BE2C (cell line): ENCODE measurements around the gene UBE2E1.

Experiments used
- DNase-seq: peaks from one replicate; pipeline ENCODE4 v3.0.0-alpha.2; 2020
- H3K27me3 ChIP-seq: fragments of 250-450 bp; sonication (Bioruptor Pico); 2 replicates; pipeline ENCODE4 v1.5.1; 2020; ENCODE audit warnings: mild to moderate bottlenecking
- H3K36me3 ChIP-seq: fragments of 250-450 bp; sonication (Bioruptor Pico); 2 replicates; pipeline ENCODE4 v1.5.1; 2020; ENCODE audit warnings: mild to moderate bottlenecking
- H3K4me1 ChIP-seq: fragments of 250-450 bp; sonication (Bioruptor Pico); 2 replicates; pipeline ENCODE4 v1.5.1; 2020
- H3K4me3 ChIP-seq: 2 replicates; pipeline ENCODE4 v1.5.1; 2011; ENCODE audit warnings: low read depth, low read length
- H3K9me3 ChIP-seq: fragments of 250-450 bp; sonication (Bioruptor Pico); 2 replicates; pipeline ENCODE4 v1.5.1; 2020
- TF ChIP-seq, protein P1 (sequence below): IDR thresholded peaks from 2 replicates; pipeline ENCODE4 v1.5.1; 2012; ENCODE audit warnings: mild to moderate bottlenecking, low read depth, low read length

The UBE2E1 gene

DNA sequence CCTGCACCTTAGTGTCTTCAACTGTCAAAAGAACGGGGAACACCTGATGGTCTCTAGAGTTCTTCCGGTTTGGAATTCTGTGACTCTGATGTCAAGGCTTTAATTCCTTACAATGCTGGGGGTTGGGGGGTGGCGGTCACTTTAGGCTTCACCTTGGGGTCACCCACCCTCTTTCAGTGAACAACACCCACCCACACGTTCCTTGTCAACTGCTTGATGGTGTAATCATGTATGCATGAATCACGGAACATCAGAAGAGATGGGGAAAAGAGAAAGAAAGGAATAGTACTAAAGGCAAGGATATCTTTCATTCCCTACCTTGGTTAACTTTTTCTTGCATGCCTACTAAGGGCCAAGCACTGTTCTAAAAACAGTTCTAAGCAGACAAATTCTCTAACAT, 7.3 kb upstream of the UBE2E1 start:
- DNase-seq = no peak
- no peaks in the 10 kb centered on the region for H3K4me1 ChIP-seq
- H3K9me3 ChIP-seq = no peaks in the 10 kb centered on the region
- no peaks in the 10 kb centered on the region for H3K36me3 ChIP-seq
- TF ChIP-seq, protein P1, sequence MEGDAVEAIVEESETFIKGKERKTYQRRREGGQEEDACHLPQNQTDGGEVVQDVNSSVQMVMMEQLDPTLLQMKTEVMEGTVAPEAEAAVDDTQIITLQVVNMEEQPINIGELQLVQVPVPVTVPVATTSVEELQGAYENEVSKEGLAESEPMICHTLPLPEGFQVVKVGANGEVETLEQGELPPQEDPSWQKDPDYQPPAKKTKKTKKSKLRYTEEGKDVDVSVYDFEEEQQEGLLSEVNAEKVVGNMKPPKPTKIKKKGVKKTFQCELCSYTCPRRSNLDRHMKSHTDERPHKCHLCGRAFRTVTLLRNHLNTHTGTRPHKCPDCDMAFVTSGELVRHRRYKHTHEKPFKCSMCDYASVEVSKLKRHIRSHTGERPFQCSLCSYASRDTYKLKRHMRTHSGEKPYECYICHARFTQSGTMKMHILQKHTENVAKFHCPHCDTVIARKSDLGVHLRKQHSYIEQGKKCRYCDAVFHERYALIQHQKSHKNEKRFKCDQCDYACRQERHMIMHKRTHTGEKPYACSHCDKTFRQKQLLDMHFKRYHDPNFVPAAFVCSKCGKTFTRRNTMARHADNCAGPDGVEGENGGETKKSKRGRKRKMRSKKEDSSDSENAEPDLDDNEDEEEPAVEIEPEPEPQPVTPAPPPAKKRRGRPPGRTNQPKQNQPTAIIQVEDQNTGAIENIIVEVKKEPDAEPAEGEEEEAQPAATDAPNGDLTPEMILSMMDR = no peak
- H3K4me3 ChIP-seq = no peak overlapping the region
- no peaks in the 10 kb centered on the region for H3K27me3 ChIP-seq

GRCh38 chr3:23798876-23799275, 6.9 kb upstream of the UBE2E1 start:
- no peaks in the 10 kb centered on the region for H3K36me3 ChIP-seq
- H3K9me3 ChIP-seq = no peaks in the 10 kb centered on the region
- no peaks in the 10 kb centered on the region for H3K27me3 ChIP-seq
- no peak overlapping the region for H3K4me3 ChIP-seq
- H3K4me1 ChIP-seq = no peaks in the 10 kb centered on the region
- TF ChIP-seq, protein P1 = no peak
- DNase-seq = no peak

GRCh38 chr3:23800731-23801130, 5.0 kb upstream of the UBE2E1 start:
- Histone ChIP-seq H3K4me1 (no peaks in the 10 kb centered on the region), H3K27me3 (no peaks in the 10 kb centered on the region), H3K9me3 (no peaks in the 10 kb centered on the region), H3K36me3 (no peaks in the 10 kb centered on the region), H3K4me3 (no peak overlapping the region)
- TF ChIP-seq, protein P1 = peak; percentile 22
- DNase-seq = no peak

DNA sequence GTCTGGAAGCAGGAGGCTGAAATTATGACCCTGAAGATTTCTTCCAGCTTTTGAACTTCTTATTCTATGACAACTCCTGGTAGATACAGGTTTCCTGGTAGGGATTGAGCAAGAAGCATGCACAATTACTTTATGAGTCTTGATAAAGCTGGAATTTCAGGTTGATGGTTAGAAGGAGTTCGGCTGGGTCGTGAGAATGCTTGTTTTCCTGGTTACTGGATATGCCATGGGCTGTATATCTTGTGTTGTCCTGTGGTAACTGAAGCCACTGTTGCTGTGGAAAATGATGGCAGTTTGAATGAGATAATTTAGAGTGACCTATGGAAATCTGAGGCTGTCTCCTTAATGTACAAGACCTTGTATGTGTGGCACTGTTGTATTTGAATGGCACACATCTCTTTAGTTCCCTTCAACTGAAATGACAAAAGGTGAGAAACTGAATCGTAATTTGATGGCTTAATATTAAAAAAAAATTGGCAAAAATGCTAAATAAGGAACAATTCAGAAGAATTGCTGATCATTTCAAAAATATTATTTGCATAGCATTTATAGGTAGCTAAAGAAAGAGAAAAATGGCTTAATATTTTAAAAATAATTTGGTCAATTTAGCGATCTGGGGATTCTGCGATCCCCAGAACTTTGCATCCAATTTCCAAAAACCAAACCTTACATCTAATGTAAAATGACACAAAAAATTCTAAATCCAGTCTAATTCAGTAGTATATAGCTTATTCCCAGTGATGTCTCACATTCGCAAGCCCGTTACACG, 1.1 kb upstream of the UBE2E1 start:
- H3K9me3 ChIP-seq = no peaks in the 10 kb centered on the region
- no peaks in the 10 kb centered on the region for H3K4me1 ChIP-seq
- H3K27me3 ChIP-seq = no peaks in the 10 kb centered on the region
- no peak for DNase-seq
- no peak overlapping the region for H3K4me3 ChIP-seq
- no peaks in the 10 kb centered on the region for H3K36me3 ChIP-seq
- TF ChIP-seq, protein P1 = no peak

DNA sequence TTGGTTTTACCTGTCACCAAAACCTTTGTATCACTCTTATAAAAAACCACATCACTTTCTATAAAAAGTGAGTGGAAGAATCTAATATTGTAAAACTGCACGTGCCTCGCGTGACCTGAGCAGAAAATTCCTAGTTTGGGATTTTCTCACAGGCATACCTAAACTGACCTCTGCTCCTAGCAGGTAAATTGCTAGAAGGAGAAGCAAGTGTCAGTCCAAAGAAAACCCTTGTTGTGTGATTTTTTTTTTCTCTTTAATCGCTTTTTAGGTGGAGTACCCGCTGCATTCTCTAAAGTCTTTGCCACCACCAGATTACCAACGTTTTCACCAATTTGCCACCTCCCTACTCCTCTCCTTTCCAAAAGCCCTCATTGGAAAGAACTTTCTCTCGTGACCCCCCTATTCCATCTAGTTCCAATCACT, 534 bp upstream of the UBE2E1 start:
- H3K4me3 ChIP-seq = peak overlapping the region; percentile 69
- no peak for DNase-seq
- H3K27me3 ChIP-seq = no peaks in the 10 kb centered on the region
- H3K36me3 ChIP-seq = no peaks in the 10 kb centered on the region
- TF ChIP-seq, protein P1 = no peak
- H3K9me3 ChIP-seq = no peaks in the 10 kb centered on the region
- 0 out of 2 replicates have a peak, but pooled peaks cover 3% of the 10 kb centered on the region for H3K4me1 ChIP-seq
